ENCODE results near the gene ANLN. TPM values are rescaled to one million over a fixed set of nuclear protein-coding genes. Genes with fewer than 3 reads are reported as not detected.
"Not testable (repeated sequence)": the region's sequence is repeated elsewhere in the genome, so short reads cannot be mapped to it uniquely, and the experiment has no call there.

The ANLN gene
- total RNA-seq, 2 donors from 2014 or later: 2.2 to 2.4 TPM

- peaks cover 0 to 11% of the 10 kb centered on the region in 2 donors for H3K4me1 ChIP-seq (ENCODE audit: control insufficient read depth in 1 of 2, low read depth in 2 of 2)
- no peak overlapping the region for H3K27ac ChIP-seq
- no peak overlapping the region for H3K4me3 ChIP-seq
- DNase-seq (ENCODE audit: low spot score) (no peak), ATAC-seq (ENCODE audit: insufficient number of reproducible peaks, low FRiP score, low read depth) (no peak)
- no peaks in the 10 kb centered on the region for H3K36me3 ChIP-seq
- no peak for TF ChIP-seq CTCF (IDR thresholded peaks at IDR 0.05)
- no peaks in the 10 kb centered on the region for H3K9me3 ChIP-seq
- H3K27me3 ChIP-seq (replicated peaks; ENCODE audit: insufficient read depth): no peaks in the 10 kb centered on the region
These were observed 9.7 kb upstream of the ANLN start for GRCh38 chr7:36379831-36380504.

DNA sequence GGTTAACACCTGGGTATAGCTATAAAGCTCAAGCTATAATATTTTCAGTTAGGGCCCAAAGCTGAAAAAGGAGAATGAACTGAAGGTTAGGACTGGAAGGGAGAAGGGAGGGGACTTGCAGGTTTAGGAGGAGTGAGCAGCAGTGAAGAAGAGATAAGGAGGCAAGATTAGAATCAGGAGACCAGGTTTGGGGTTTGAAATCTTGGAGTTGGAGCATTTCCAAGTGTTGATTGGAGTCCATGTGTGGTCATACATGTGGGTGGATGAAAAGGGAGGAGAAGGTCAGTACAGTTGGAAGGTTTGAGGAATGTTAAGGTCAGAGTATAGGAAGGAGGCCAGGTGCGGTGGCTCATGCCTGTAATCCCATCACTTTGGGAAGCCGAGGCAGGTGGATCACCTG lies 8.6 kb upstream of the ANLN start:
- Histone ChIP-seq H3K9me3 (no peaks in the 10 kb centered on the region), H3K4me3 (no peak overlapping the region), H3K4me1 (ENCODE audit: control insufficient read depth in 1 of 2, low read depth in 2 of 2) (peaks cover 0 to 11% of the 10 kb centered on the region in 2 donors), H3K27me3 (replicated peaks; ENCODE audit: insufficient read depth) (no peaks in the 10 kb centered on the region), H3K36me3 (no peaks in the 10 kb centered on the region), H3K27ac (no peak overlapping the region)
- no peak for TF ChIP-seq CTCF (IDR thresholded peaks at IDR 0.05)
- ATAC-seq (ENCODE audit: insufficient number of reproducible peaks, low FRiP score, low read depth): no peak
- DNase-seq (ENCODE audit: low spot score): no peak

GRCh38 chr7:36383284-36383683 lies 6.4 kb upstream of the ANLN start:
- DNase-seq (ENCODE audit: low spot score); H3K4me3 ChIP-seq; H3K9me3 ChIP-seq; H3K36me3 ChIP-seq; ATAC-seq (ENCODE audit: insufficient number of reproducible peaks, low FRiP score, low read depth); H3K27ac ChIP-seq; H3K27me3 ChIP-seq (replicated peaks; ENCODE audit: insufficient read depth): not testable (repeated sequence)
- H3K4me1 ChIP-seq (ENCODE audit: control insufficient read depth in 1 of 2, low read depth in 2 of 2): peaks cover 0 to 11% of the 10 kb centered on the region in 2 donors

DNA sequence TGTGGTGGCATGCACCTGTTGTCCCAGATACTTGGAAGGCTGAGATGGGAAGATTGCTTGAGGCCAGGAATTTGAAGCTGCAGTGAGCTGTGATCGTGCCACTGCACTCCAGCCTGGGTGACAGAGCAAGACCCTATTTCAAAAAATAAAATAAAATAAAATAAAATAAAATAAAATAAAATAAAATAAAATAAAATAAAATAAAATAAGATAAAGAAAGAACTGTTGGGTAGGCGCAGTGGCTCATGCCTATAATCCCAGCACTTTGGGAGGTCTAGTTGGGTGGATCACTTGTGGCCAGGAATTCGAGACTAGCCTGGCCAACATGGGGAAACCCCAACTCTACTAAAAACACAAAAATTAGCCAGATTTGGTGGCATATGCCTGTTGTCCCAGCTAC lies 4.0 kb upstream of the ANLN start:
- peaks cover 0 to 21% of the 10 kb centered on the region in 2 donors for H3K4me1 ChIP-seq (ENCODE audit: control insufficient read depth in 1 of 2, low read depth in 2 of 2)
- not testable (repeated sequence) for H3K27me3 ChIP-seq (replicated peaks; ENCODE audit: insufficient read depth); H3K4me3 ChIP-seq; H3K27ac ChIP-seq; ATAC-seq (ENCODE audit: insufficient number of reproducible peaks, low FRiP score, low read depth); DNase-seq (ENCODE audit: low spot score); H3K9me3 ChIP-seq; H3K36me3 ChIP-seq

GRCh38 chr7:36387435-36388231 lies 2.0 kb upstream of the ANLN start:
- no peak overlapping the region for H3K27ac ChIP-seq
- no peaks in the 10 kb centered on the region for H3K27me3 ChIP-seq (replicated peaks; ENCODE audit: insufficient read depth)
- TF ChIP-seq CTCF (IDR thresholded peaks at IDR 0.05): no peak
- no peak for ATAC-seq (ENCODE audit: insufficient number of reproducible peaks, low FRiP score, low read depth)
- peaks cover 0 to 26% of the 10 kb centered on the region in 2 donors for H3K4me1 ChIP-seq (ENCODE audit: control insufficient read depth in 1 of 2, low read depth in 2 of 2)
- H3K4me3 ChIP-seq: no peak overlapping the region
- H3K36me3 ChIP-seq: no peaks in the 10 kb centered on the region
- DNase-seq (ENCODE audit: low spot score): no peak
- no peaks in the 10 kb centered on the region for H3K9me3 ChIP-seq

DNA sequence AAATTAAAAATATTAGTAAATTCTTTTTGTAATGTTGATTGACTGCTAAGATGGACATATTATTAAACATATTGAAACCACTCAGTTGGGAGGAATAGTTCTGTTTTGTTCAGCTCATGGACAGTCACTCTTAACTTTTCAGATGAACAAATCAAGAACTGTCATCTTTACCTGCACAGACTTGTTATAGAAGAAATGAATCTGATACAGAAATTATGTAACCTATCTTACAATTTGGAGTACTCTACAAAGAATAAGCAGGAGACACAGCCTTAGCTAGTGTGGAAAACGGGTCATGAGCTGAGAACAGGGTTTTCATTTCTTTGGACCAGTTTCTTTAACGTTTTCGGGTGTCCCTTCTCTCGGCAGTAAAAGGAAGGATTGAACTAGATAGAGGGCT lies 1.2 kb upstream of the ANLN start:
- ATAC-seq (ENCODE audit: insufficient number of reproducible peaks, low FRiP score, low read depth): no peak
- no peaks in the 10 kb centered on the region for H3K27me3 ChIP-seq (replicated peaks; ENCODE audit: insufficient read depth)
- H3K4me1 ChIP-seq (ENCODE audit: control insufficient read depth in 1 of 2, low read depth in 2 of 2): peaks cover 0 to 26% of the 10 kb centered on the region in 2 donors
- TF ChIP-seq CTCF (IDR thresholded peaks at IDR 0.05): no peak
- H3K9me3 ChIP-seq: no peaks in the 10 kb centered on the region
- DNase-seq (ENCODE audit: low spot score): no peak
- peak overlapping the region; percentile 68 to 87 for H3K27ac ChIP-seq
- no peak overlapping the region for H3K4me3 ChIP-seq
- no peaks in the 10 kb centered on the region for H3K36me3 ChIP-seq

All from thoracic aorta (tissue), 2 donors.